Measurements from ENCODE around the gene SARS1.

The SARS1 gene

DNA sequence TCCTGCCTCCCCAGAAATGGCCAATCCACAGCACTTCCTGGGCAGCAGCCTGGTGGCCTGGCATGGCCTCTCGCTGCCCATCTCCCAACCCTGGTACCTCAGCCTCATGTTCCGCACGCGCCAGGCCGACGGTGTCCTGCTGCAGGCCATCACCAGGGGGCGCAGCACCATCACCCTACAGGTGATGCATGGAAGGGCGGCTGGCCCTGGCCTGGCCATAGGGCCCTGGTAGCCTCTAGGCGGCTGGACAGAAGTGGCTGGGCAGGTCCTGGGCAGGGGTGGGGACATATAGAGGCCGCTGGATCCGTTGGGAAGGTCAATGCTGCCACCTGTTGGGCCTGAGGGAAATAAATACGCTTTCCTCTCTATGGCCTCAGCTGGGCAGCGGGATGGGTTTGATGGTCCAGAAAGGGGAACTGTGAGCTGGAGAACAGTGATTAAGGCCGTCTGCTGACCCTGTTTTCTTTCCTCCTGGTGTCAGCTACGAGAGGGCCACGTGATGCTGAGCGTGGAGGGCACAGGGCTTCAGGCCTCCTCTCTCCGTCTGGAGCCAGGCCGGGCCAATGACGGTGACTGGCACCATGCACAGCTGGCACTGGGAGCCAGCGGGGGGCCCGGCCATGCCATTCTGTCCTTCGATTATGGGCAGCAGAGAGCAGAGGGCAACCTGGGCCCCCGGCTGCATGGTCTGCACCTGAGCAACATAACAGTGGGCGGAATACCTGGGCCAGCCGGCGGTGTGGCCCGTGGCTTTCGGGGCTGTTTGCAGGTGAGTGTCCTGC lies 50.1 kb downstream of the SARS1 start:
- DNase-seq, result no peak

DNA sequence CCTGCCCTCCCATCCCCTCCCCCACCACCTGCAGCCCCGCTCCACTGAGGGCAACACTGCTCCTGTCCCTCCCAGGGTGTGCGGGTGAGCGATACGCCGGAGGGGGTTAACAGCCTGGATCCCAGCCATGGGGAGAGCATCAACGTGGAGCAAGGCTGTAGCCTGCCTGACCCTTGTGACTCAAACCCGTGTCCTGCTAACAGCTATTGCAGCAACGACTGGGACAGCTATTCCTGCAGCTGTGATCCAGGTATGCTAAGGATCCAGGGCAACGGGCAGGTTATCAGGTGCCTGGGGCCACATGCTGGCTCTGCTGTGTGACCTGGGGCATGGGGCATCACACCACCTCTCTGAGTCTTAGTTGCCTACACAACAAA lies 50.6 kb downstream of the SARS1 start:
- DNase-seq, result no peak

DNA sequence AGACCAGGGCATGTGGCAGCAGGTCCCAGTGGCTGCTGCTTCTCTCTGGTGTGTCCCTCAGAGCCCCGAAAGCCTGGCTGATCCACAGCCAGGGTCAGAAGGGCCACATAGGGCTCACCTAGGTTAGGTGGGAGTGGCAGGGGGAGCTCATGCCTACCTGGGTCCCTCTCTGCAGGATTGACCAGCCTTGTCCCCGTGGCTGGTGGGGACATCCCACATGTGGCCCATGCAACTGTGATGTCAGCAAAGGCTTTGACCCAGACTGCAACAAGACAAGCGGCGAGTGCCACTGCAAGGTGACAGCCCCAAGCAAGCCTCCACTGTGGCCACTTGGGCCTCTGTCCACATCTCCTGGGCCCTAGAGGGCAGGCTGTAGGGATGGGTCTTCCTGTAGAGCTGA lies 51.3 kb downstream of the SARS1 start:
- no peak for DNase-seq

DNA sequence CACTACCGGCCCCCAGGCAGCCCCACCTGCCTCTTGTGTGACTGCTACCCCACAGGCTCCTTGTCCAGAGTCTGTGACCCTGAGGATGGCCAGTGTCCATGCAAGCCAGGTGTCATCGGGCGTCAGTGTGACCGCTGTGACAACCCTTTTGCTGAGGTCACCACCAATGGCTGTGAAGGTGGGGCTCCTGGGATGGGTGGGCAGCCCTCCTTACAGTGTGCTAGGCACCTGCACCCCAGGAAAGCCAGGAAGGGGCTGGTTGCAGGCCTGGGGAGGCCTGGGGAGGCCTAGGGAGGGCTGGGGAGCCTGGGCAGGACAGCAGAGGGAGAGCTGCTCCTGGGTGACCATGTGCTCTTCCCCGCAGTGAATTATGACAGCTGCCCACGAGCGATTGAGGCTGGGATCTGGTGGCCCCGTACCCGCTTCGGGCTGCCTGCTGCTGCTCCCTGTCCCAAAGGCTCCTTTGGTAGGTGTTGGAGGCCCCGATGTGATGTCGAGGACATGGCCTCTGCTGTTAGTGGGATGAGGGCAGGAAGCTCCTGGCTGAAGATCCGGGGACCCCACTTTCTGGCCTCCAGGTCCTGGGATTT lies 52.1 kb downstream of the SARS1 start:
- DNase-seq, result no peak

DNA sequence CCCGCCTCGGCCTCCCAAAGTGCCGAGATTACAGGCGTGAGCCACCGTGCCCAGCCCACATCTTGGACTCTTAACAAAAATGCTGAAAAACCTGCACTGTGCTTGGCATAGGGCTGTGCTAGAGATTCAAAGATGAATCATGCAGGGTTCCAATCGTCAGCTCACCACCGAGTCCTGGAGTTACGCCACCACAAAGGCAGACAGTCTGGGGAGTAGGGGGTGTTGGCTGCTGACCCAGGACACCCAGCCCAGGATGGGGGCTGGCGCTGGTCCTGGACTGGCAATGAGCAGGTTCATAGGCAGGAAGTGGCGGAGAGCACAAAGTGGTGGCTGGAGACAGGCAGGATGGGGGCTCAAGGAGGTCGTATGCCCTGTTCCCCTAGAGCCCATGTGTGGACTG lies 53.2 kb downstream of the SARS1 start:
- DNase-seq, result no peak

DNA sequence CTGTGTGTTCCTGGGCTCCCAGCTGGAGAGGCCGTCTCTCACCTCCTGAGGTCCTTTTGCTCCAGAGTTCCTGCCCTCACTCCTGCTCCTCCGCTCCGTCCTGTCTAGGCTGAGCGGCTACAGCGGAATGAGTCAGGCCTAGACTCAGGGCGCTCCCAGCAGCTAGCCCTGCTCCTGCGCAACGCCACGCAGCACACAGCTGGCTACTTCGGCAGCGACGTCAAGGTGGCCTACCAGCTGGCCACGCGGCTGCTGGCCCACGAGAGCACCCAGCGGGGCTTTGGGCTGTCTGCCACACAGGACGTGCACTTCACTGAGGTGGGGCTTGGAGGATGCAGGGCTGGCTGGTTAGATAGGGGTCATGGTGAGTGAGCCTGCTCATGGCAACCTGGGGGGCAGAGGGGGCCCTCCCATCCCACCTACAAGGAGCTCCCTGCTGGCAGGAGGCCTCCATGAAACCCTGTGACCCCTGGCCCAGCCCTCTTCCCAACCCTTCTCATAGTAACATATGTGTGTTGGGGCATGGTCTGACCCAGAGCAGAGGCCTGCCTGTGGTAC lies 54.1 kb downstream of the SARS1 start:
- no peak for DNase-seq

DNA sequence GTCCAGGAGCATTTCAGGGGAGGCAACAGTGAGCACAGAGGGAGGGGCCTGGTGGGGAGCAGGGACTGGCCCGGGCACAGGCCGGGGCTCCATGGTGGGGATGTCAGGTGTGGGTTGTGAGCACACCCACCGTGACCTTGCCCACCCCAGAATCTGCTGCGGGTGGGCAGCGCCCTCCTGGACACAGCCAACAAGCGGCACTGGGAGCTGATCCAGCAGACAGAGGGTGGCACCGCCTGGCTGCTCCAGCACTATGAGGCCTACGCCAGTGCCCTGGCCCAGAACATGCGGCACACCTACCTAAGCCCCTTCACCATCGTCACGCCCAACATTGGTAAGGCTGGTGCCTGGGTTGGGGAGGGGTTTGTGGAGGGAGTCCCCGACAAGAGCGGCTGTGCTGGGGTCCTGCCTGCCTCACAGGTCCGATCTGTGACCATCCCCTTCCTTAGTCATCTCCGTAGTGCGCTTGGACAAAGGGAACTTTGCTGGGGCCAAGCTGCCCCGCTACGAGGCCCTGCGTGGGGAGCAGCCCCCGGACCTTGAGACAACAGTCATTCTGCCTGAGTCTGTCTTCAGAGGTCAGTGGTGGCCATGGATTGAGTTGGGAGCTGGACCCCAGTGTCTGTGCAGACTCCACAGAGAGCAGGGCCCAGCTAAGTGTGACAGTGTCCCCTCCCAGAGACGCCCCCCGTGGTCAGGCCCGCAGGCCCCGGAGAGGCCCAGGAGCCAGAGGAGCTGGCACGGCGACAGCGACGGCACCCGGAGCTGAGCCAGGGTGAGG lies 54.9 kb downstream of the SARS1 start:
- DNase-seq, result no peak

DNA sequence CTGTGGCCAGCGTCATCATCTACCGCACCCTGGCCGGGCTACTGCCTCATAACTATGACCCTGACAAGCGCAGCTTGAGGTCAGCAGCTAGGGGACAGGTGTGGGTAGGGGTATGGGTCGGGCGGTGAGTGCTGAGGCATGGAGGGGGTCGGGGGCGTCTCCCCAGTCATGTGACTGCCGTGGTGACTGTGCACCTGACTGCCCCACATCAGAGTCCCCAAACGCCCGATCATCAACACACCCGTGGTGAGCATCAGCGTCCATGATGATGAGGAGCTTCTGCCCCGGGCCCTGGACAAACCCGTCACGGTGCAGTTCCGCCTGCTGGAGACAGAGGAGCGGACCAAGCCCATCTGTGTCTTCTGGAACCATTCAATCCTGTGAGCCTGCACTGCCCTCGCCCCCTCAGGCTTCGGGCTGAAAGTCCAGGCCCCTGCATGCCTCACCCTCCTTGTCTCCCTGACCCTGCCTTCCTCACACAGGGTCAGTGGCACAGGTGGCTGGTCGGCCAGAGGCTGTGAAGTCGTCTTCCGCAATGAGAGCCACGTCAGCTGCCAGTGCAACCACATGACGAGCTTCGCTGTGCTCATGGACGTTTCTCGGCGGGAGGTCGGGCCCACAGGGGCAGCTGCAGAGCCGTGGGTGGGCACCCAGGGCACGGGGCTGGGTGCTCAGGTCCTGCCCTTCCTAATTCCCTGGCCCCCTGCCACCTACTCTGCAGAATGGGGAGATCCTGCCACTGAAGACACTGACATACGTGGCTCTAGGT lies 55.7 kb downstream of the SARS1 start:
- DNase-seq, result no peak

DNA sequence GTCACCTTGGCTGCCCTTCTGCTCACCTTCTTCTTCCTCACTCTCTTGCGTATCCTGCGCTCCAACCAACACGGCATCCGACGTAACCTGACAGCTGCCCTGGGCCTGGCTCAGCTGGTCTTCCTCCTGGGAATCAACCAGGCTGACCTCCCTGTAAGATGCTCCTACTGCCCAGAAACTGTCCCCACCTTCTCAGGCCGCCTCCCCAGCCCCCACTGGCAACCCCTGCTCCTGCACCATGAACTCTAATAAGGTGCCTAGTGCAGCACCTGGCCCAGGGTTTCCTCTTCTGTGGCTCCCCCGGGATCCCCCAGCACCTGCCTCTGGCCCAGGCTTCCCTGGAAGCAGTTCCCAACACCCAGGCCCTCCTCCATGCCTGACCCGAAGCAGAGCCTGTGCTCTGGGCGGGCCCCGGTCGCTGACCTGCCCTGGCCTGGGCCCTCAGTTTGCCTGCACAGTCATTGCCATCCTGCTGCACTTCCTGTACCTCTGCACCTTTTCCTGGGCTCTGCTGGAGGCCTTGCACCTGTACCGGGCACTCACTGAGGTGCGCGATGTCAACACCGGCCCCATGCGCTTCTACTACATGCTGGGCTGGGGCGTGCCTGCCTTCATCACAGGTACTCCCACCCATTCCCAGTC lies 56.4 kb downstream of the SARS1 start:
- no peak for DNase-seq

DNA sequence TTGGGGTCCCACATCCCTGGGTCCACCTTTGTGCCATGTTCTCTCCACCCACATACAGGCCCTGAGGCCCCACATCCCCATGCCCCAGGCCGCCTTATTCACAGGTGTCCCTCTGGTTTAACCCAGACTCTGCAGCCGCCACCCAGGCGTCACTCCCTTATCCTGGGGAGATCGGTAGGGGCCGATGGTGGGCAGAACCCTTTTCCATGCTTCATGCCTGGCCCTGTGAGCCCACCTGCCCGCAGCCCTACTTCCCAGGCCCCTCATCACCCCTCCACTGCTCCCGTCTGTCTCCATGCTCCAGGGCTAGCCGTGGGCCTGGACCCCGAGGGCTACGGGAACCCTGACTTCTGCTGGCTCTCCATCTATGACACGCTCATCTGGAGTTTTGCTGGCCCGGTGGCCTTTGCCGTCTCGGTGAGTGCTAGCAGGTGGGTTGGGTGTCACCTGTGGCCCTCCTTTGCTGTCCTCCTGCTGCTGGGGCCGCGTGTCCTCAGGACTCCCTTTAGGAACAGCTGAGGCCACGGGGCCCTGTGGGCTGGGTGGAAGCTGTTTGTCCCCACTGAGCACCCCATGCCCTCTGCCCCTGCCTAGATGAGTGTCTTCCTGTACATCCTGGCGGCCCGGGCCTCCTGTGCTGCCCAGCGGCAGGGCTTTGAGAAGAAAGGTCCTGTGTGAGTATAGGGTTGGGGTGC lies 57.1 kb downstream of the SARS1 start:
- DNase-seq, result no peak

DNA sequence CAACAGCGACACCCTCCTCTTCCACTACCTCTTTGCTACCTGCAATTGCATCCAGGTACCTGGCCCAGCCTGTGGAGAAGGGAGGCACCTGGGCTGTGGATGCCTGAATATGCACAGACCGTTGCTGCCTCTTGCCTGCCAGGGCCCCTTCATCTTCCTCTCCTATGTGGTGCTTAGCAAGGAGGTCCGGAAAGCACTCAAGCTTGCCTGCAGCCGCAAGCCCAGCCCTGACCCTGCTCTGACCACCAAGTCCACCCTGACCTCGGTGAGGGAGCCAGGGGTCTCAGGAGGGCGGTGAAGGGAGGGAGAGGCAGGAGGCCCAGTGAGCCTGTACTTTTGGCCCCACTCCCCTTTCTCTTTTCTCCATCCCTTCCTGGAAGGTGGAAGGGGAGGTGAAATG lies 57.7 kb downstream of the SARS1 start:
- no peak for DNase-seq

DNA sequence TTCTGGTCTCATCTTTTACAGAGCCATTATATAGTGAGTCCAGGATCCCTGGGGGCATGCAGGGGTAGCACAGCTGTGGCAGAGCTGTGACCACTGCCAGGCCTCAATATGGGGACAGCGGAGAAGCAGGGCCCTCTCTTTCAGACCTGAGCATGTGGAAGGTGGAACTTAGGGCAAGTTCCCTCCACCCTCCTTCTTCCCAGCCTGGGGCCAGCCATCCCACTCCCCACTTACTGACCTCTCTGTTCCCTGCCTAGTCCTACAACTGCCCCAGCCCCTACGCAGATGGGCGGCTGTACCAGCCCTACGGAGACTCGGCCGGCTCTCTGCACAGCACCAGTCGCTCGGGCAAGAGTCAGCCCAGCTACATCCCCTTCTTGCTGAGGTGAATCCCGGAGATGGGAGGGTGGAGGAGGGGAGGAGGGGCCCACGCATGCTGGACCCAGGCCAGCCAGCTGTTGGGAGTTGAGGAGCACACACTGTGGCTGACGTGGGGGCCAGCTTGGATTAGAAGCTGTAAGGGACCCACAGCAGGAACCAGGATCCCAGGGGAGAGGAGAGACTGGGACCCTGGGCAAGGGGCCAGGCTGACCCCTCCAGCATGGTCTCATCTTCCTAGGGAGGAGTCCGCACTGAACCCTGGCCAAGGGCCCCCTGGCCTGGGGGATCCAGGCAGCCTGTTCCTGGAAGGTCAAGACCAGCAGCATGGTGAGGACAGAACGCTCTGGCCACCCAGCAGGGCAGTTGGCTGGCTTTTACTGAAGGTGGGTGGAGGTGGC lies 58.5 kb downstream of the SARS1 start:
- no peak for DNase-seq

DNA sequence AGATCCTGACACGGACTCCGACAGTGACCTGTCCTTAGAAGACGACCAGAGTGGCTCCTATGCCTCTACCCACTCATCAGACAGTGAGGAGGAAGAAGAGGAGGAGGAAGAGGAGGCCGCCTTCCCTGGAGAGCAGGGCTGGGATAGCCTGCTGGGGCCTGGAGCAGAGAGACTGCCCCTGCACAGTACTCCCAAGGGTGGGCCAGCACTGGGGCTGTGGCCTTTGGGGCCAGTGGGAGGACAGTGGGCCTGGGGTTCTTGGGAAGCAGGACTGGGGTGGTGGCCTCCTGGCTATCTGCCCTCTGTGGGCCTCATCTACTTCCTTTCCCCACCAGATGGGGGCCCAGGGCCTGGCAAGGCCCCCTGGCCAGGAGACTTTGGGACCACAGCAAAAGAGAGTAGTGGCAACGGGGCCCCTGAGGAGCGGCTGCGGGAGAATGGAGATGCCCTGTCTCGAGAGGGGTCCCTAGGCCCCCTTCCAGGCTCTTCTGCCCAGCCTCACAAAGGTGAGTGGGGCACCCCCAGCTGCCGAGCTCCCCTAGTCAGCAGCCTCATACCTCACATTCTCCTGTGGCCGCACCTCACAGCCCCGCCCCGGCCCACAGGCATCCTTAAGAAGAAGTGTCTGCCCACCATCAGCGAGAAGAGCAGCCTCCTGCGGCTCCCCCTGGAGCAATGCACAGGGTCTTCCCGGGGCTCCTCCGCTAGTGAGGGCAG lies 59.3 kb downstream of the SARS1 start:
- DNase-seq, result no peak

DNA sequence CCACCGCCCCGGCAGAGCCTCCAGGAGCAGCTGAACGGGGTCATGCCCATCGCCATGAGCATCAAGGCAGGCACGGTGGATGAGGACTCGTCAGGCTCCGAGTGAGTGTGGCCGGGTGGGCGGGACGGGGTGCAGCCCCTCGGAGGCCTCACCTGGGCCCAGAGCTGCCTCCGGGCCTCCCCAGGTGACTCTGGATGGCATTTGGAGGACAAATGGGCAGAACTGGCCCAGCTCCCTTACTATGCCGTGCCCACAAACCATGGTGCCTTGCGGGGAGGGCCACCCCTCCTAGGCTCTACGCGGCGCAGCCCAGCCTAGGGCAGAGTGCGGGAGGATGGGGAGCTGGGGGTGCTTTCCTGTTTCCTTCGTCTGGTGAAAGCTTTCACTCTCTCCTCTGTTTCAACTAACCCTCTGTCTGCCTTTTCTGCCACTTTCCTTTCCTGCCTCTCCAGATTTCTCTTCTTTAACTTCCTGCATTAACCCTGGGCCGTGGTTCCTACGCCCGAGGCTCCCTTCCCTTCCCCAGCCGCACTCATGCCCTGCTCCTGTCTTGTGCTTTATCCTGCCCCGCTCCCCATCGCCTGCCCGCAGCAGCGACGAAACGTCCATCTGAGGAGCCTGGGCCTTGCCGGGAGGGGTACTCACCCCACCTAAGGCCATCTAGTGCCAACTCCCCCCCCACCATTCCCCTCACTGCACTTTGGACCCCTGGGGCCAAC lies 60.0 kb downstream of the SARS1 start:
- DNase-seq, result no peak

DNA sequence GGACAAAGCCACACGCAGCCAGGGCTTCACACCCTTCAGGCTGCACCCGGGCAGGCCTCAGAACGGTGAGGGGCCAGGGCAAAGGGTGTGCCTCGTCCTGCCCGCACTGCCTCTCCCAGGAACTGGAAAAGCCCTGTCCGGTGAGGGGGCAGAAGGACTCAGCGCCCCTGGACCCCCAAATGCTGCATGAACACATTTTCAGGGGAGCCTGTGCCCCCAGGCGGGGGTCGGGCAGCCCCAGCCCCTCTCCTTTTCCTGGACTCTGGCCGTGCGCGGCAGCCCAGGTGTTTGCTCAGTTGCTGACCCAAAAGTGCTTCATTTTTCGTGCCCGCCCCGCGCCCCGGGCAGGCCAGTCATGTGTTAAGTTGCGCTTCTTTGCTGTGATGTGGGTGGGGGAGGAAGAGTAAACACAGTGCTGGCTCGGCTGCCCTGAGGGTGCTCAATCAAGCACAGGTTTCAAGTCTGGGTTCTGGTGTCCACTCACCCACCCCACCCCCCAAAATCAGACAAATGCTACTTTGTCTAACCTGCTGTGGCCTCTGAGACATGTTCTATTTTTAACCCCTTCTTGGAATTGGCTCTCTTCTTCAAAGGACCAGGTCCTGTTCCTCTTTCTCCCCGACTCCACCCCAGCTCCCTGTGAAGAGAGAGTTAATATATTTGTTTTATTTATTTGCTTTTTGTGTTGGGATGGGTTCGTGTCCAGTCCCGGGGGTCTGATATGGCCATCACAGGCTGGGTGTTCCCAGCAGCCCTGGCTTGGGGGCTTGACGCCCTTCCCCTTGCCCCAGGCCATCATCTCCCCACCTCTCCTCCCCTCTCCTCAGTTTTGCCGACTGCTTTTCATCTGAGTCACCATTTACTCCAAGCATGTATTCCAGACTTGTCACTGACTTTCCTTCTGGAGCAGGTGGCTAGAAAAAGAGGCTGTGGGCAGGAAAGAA lies 61.1 kb downstream of the SARS1 start:
- no peak for DNase-seq

DNA sequence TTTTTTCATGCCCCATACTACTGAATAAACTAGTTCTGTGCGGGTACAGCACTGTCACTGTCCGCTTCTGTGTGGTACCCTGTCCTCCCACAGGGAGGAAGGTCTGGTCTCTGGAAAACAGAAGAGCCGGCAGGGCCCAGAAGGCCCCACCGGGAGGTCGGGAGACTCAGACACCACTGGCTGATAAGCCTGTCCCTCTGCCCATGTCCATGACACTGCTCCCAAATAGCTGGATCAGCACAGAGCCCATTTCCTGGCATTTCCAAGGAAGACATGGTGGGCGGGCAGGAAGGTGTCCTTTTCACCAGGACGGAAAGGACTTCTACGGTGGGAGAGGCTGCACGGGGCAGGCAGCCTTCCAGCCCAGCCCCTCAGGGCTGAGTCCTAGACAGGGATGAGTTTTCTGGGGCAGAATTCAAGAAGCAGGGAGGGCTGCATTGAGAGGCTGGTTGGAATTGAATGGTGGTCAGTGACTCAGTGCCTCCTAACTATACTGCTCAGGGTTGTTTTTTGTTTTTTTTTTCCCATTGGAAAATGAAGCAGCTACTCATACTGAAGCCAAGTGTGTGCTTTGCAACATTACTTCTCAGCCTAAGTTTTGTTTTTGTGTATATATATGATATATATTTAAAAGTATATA lies 62.1 kb downstream of the SARS1 start:
- no peak for DNase-seq

DNA sequence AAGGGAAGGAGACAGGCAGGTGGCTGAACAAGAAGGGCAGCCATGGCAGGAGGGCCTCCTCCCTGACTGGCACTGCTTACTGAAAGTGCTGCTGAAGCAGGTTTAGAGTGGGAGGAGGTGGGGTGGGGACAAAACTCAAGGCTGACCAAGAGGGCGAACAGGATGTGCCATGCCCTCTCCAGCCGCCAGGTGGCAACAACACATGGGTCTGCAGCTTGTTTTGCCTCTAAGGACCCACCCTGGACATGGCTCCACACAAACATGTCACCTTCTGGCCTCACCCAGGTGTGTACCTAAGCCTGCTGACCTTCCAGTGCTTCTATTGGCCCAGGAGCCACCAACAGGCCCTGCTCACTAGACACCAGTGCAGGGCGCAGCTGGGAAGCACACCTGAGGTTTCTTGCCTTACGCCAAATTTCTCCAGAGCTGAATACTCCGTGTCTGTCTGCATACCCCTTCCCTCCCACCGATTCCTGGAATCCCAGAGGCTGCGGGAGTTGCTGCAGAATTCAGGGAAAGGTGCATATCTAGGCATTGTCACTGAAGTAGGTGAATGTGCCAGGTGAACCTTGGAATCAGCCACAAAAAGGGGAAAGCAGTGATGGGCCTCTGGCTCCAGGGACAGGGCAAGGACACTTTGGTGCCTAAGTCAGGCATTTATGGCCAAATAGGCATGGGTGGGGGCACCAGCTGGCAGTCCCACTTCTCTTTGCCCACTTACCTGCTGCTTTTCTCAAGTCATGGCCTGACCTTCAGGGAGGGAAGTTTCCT lies 63.9 kb downstream of the SARS1 start:
- DNase-seq, result peak; percentile 34

Measured in NCI-H1694 (cell line).